PC-3 (cell line): ENCODE data around the gene PHF11. TPM values are rescaled to one million over a fixed set of nuclear protein-coding genes. Genes with fewer than 3 reads are reported as not detected.

Source experiments
- ATAC-seq: fragments of 200-7000 bp; cut with Tn5 transposase; 2 replicates; pipeline ENCODE4 v1.9.1; 2020; ENCODE audit warnings: mild to moderate bottlenecking, moderate library complexity
- BruUV-seq: library from RNA; stranded (reverse); fragments of 400-500 nt; replicated peaks from 2 replicates; lab custom pipeline; 2021; lab: Mats Ljungman, UMichigan
- CTCF ChIA-PET: fragments of 300-600 bp; sonication (Branson Sonifier 250); formaldehyde crosslinking; loops from one replicate; lab custom pipeline; 2022; ENCODE audit warnings: antibody characterized with exemption; lab: Charles Lee
- POLR2A ChIA-PET: fragments of 300-600 bp; sonication (Branson Sonifier 250); formaldehyde crosslinking; loops from one replicate; lab custom pipeline; 2022; ENCODE audit warnings: antibody characterized with exemption; ENCODE audit not compliant: unreplicated experiment; lab: Charles Lee
- DNase-seq: peaks from one replicate; pipeline ENCODE4 v3.0.0-alpha.2; 2015
- H2AFZ ChIP-seq: fragments of 300-600 bp; sonication (generic); 2 replicates; pipeline ENCODE4 v1.6.0; 2016; ENCODE audit warnings: antibody characterized with exemption, low read length
- H3F3A ChIP-seq: fragments of 300-600 bp; sonication (generic); one replicate; pipeline ENCODE4 v1.6.0; 2017; ENCODE audit warnings: antibody characterized with exemption, low read length, control low read depth, mild to moderate bottlenecking; ENCODE audit not compliant: unreplicated experiment
- H3K27ac ChIP-seq: fragments of 300-600 bp; sonication (generic); 2 replicates; pipeline ENCODE4 v1.5.1; 2016; ENCODE audit warnings: mild to moderate bottlenecking, low read length
- H3K27me3 ChIP-seq: fragments of 300-600 bp; sonication (generic); 2 replicates; pipeline ENCODE4 v1.6.1; 2016; ENCODE audit warnings: low read length, mixed read lengths
- H3K36me3 ChIP-seq: fragments of 300-600 bp; sonication (generic); 2 replicates; pipeline ENCODE4 v1.6.1; 2016; ENCODE audit warnings: low read depth, mixed run types, low read length, mixed read lengths
- H3K4me1 ChIP-seq: fragments of 300-600 bp; sonication (generic); 2 replicates; pipeline ENCODE4 v1.5.1; 2016; ENCODE audit warnings: low read length; ENCODE audit not compliant: insufficient read depth
- H3K4me2 ChIP-seq: fragments of 300-600 bp; sonication (generic); 2 replicates; pipeline ENCODE4 v1.6.0; 2016; ENCODE audit warnings: low read length
- H3K4me3 ChIP-seq: fragments of 300-600 bp; sonication (generic); 2 replicates; pipeline ENCODE4 v1.5.1; 2016; ENCODE audit warnings: mild to moderate bottlenecking, low read length, mixed read lengths
- H3K79me2 ChIP-seq: fragments of 300-600 bp; sonication (generic); 2 replicates; pipeline ENCODE4 v1.6.1; 2017; ENCODE audit warnings: low read length, mixed read lengths
- H3K9ac ChIP-seq: fragments of 300-600 bp; sonication (generic); 2 replicates; pipeline ENCODE4 v1.6.0; 2016; ENCODE audit warnings: mild to moderate bottlenecking, low read length
- H3K9me2 ChIP-seq: fragments of 300-600 bp; sonication (generic); replicated peaks from 2 replicates; pipeline ENCODE4 v1.6.1; 2016; ENCODE audit warnings: mixed run types, low read length, mixed read lengths
- H3K9me3 ChIP-seq: fragments of 300-600 bp; sonication (generic); 2 replicates; pipeline ENCODE4 v1.6.1; 2016; ENCODE audit warnings: low read length, mixed read lengths
- H4K20me1 ChIP-seq: fragments of 300-600 bp; sonication (generic); 2 replicates; pipeline ENCODE4 v1.6.1; 2016; ENCODE audit warnings: low read length, mixed read lengths
- CTCF ChIP-seq: fragments of 300-600 bp; sonication (generic); conservative IDR thresholded peaks from 2 replicates; pipeline ENCODE4 v1.5.1; 2017; ENCODE audit warnings: antibody characterized with exemption, low read depth, mild to moderate bottlenecking, low read length
- EZH2 ChIP-seq: fragments of 300-600 bp; sonication (generic); IDR thresholded peaks from one replicate; pipeline ENCODE4 v1.6.1; 2017; ENCODE audit warnings: antibody characterized with exemption, mild to moderate bottlenecking, low read length; ENCODE audit not compliant: unreplicated experiment
- EZH2phosphoT487 ChIP-seq: fragments of 300-600 bp; sonication (generic); IDR thresholded peaks from 2 replicates; pipeline ENCODE4 v1.6.1; 2018; ENCODE audit warnings: mild to moderate bottlenecking, antibody characterized with exemption, low read length, borderline replicate concordance
- intact Hi-C: fragments of 100-400 bp; cut with micrococcal nuclease; formaldehyde crosslinking; loops from 2 replicates; pipeline ENCODE4 v1.9.0; 2023
- total RNA-seq: library from RNA; depleted of rRNA; stranded (reverse); fragments of >200 nt; gene quantifications from 2 replicates; pipeline ENCODE4 v1.2.3, GENCODE V29; 2014

PHF11 gene
- total RNA-seq, 1 experiment from 2014 or later = 7.9 TPM

DNA sequence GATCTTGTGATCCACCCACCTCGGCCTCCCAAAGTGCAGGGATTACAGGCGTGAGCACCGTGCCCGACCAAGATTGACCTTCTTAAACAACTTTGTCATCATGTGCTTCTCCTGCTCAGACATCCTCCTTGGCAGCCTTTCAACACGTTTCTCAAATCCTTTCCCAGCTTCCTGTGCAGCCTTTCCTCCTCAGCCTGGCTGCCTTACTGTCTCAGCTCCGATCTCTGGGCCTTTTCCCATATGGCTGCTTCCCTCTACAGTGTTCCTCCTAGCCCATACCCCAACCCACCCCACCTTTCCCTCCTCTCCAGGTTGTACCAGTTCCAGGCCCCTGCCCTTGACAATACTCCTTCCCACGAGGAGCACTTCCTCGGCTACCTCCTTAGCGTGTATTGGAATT lies 7.2 kb downstream of the PHF11 start:
- Histone ChIP-seq H4K20me1 (no peaks in the 10 kb centered on the region), H3K36me3 (no peaks in the 10 kb centered on the region), H3K27ac (no peak overlapping the region), H3K9me2 (no peaks in the 10 kb centered on the region), H3K9me3 (no peaks in the 10 kb centered on the region), H3K4me2 (no peak overlapping the region), H3K9ac (no peak overlapping the region), H3K4me1 (peaks cover 16% of the 10 kb centered on the region), H3K79me2 (no peaks in the 10 kb centered on the region), H2AFZ (no peak overlapping the region), H3K27me3 (no peaks in the 10 kb centered on the region), H3K4me3 (no peak overlapping the region), H3F3A (no peaks in the 10 kb centered on the region)
- ATAC-seq = no peak
- no peak for DNase-seq
- intact Hi-C loops = no loop called here
- ChIA-PET CTCF (no interaction called here), POLR2A (no interaction called here)
- BruUV-seq = no TSS peak
- TF ChIP-seq EZH2 = no peak
- TF ChIP-seq EZH2phosphoT487 = no peak
- TF ChIP-seq CTCF = no peak

GRCh38 chr13:49503951-49504350 lies 8.2 kb downstream of the PHF11 start:
- H3K9ac ChIP-seq = no peak overlapping the region
- H3F3A ChIP-seq = no peaks in the 10 kb centered on the region
- no peaks in the 10 kb centered on the region for H3K36me3 ChIP-seq
- H4K20me1 ChIP-seq = no peaks in the 10 kb centered on the region
- no peak for DNase-seq
- no peak overlapping the region for H3K4me3 ChIP-seq
- intact Hi-C loops = no loop called here
- H3K4me2 ChIP-seq = no peak overlapping the region
- no peak overlapping the region for H3K27ac ChIP-seq
- no TSS peak for BruUV-seq
- peaks cover 16% of the 10 kb centered on the region for H3K4me1 ChIP-seq
- no peaks in the 10 kb centered on the region for H3K27me3 ChIP-seq
- no peak for ATAC-seq
- TF ChIP-seq CTCF = no peak
- ChIA-PET CTCF (no interaction called here), POLR2A (no interaction called here)
- no peak overlapping the region for H2AFZ ChIP-seq
- no peaks in the 10 kb centered on the region for H3K9me2 ChIP-seq
- no peaks in the 10 kb centered on the region for H3K79me2 ChIP-seq
- H3K9me3 ChIP-seq = no peaks in the 10 kb centered on the region

DNA sequence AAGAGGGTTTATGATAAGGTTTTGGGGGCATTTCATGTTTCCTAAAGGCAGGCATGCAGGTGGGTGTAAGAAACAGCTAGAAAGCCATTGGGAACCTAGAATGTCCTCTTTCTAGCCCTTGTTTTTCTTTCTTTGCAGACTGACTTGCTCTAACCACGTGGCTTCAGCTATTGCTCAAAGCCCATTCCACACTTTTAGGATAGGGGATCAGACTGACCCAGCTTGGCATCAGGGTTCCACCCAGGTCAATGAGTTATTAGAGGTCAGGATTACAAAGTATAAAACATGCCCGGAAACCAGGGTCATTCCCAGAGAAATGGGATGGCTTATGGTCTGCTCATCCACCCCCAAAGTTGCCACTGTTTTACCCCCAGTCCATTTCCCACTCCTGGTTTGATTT lies 16.8 kb downstream of the PHF11 start:
- Histone ChIP-seq H3F3A (no peaks in the 10 kb centered on the region), H3K4me2 (no peak overlapping the region), H4K20me1 (no peaks in the 10 kb centered on the region), H3K9ac (no peak overlapping the region), H3K9me3 (no peaks in the 10 kb centered on the region), H3K4me1 (peaks cover 5% of the 10 kb centered on the region; the same call in 1 of the 2 replicates), H3K27me3 (no peaks in the 10 kb centered on the region), H3K27ac (no peak overlapping the region), H3K4me3 (no peak overlapping the region), H3K9me2 (no peaks in the 10 kb centered on the region), H3K79me2 (no peaks in the 10 kb centered on the region), H3K36me3 (no peaks in the 10 kb centered on the region), H2AFZ (no peak overlapping the region)
- BruUV-seq = no TSS peak
- no peak for DNase-seq
- ChIA-PET POLR2A (no interaction called here), CTCF (no interaction called here)
- intact Hi-C loops = no loop called here
- no peak for TF ChIP-seq EZH2
- ATAC-seq = no peak
